GM12878 (cell line): ENCODE data around the gene EDN3. TPM values are rescaled to one million over a fixed set of nuclear protein-coding genes. Genes with fewer than 3 reads are reported as not detected.

Experiments used
- ATAC-seq: fragments of 200-7000 bp; cut with Tn5 transposase; 3 replicates; pipeline ENCODE4 v1.9.1; 2020; ENCODE audit warnings: mild to moderate bottlenecking, moderate library complexity
- BruUV-seq: library from RNA; stranded (reverse); fragments of 400-500 nt; replicated peaks from 2 replicates; lab custom pipeline; 2021; lab: Mats Ljungman, UMichigan
- CTCF ChIA-PET: fragments of 300-600 bp; sonication (Branson Sonifier 250); formaldehyde crosslinking; extraction: SDS; loops from one replicate; lab custom pipeline; 2021; ENCODE audit warnings: inconsistent platforms; lab: Yijun Ruan, JAX
- POLR2A ChIA-PET: fragments of 350-600 bp; formaldehyde crosslinking; extraction: SDS; loops from one replicate; lab custom pipeline; 2021; ENCODE audit warnings: inconsistent platforms; lab: Charles Lee
- RAD21 ChIA-PET: fragments of 300-600 bp; sonication (Branson Sonifier 250); formaldehyde crosslinking; loops from one replicate; lab custom pipeline; 2023; ENCODE audit warnings: antibody characterized with exemption; ENCODE audit not compliant: unreplicated experiment; lab: Charles Lee
- SMC1A ChIA-PET: fragments of 300-600 bp; sonication (Branson Sonifier 250); formaldehyde crosslinking; loops from one replicate; lab custom pipeline; 2023; ENCODE audit not compliant: unreplicated experiment, uncharacterized antibody; lab: Charles Lee
- DNase-seq: peaks from one replicate; pipeline ENCODE4 v3.0.0-alpha.2; 2011; ENCODE audit warnings: low read depth, low spot score
- FAIRE-seq: peaks from 3 replicates; lab custom pipeline; 2011; peaks lifted over from hg19 to GRCh38; lab: Jason Lieb, UNC
- H2AFZ ChIP-seq: 2 replicates; pipeline ENCODE4 v1.6.0; 2011; ENCODE audit warnings: low read depth, low read length, control low read depth; ENCODE audit not compliant: control insufficient read depth
- H3K27ac ChIP-seq: 2 replicates; pipeline ENCODE4 v1.5.1; 2011; ENCODE audit warnings: control low read depth; ENCODE audit not compliant: control insufficient read depth, insufficient read depth
- H3K27me3 ChIP-seq, 2 experiments: replicated peaks in 1 of 2; 2 replicates each; pipeline versions ENCODE4 v1.6.0 to v1.6.1; 2011; ENCODE audit warnings: low read length in 1 of 2; ENCODE audit not compliant: control insufficient read depth in 2 of 2, insufficient read depth in 2 of 2
- H3K36me3 ChIP-seq, 2 experiments: 2 replicates each; pipeline ENCODE4 v1.5.1; 2011; ENCODE audit warnings: low read length in 1 of 2; ENCODE audit not compliant: control insufficient read depth in 2 of 2, insufficient read depth in 2 of 2
- H3K4me1 ChIP-seq: 2 replicates; pipeline ENCODE4 v1.6.1; 2011; ENCODE audit warnings: mild to moderate bottlenecking, low read length, moderate library complexity, mixed read lengths; ENCODE audit not compliant: control insufficient read depth, insufficient read depth
- H3K4me2 ChIP-seq: 2 replicates; pipeline ENCODE4 v1.6.0; 2011; ENCODE audit warnings: control low read depth; ENCODE audit not compliant: control insufficient read depth, insufficient read depth
- H3K4me3 ChIP-seq: fragments of 200-600 bp; sonication (generic); 2 replicates; pipeline ENCODE4 v1.5.1; 2016
- H3K79me2 ChIP-seq: 2 replicates; pipeline ENCODE4 v1.6.0; 2011; ENCODE audit warnings: low read length; ENCODE audit not compliant: control insufficient read depth, insufficient read depth
- H3K9ac ChIP-seq: 2 replicates; pipeline ENCODE4 v1.8.0; 2011; ENCODE audit warnings: low read length, control low read depth, mixed read lengths; ENCODE audit not compliant: control insufficient read depth, insufficient read depth
- H3K9me3 ChIP-seq: replicated peaks from 3 replicates; pipeline ENCODE4 v1.5.1; 2011; ENCODE audit warnings: mild to moderate bottlenecking, low read length; ENCODE audit not compliant: control insufficient read depth, insufficient read depth
- H4K20me1 ChIP-seq: 2 replicates; pipeline ENCODE4 v1.6.0; 2011; ENCODE audit not compliant: control insufficient read depth, insufficient read depth
- CHD4 ChIP-seq: fragments of 200-600 bp; sonication (generic); IDR thresholded peaks from 2 replicates; pipeline ENCODE4 v1.6.1; 2016; ENCODE audit warnings: mild to moderate bottlenecking
- EP300 ChIP-seq, 2 experiments: fragments of 150-350 bp in 1 of 2; IDR thresholded peaks; 2 replicates each; pipeline ENCODE4 v1.6.1; 2011 to 2012; ENCODE audit warnings: low read depth in 2 of 2, low read length in 2 of 2, borderline replicate concordance in 1 of 2, improper control_type of control experiment in 1 of 2, inconsistent platforms in 1 of 2; ENCODE audit not compliant: control insufficient read depth in 1 of 2
- EZH2 ChIP-seq: IDR thresholded peaks from 2 replicates; pipeline ENCODE4 v1.6.1; 2012; ENCODE audit warnings: low read depth, mild to moderate bottlenecking, control low read depth, inconsistent platforms, low read length, borderline replicate concordance; ENCODE audit not compliant: control insufficient read depth
- HCFC1 ChIP-seq: fragments of 150-350 bp; IDR thresholded peaks from 2 replicates; pipeline ENCODE4 v1.6.1; 2014; ENCODE audit warnings: low read length
- KAT2A ChIP-seq: conservative IDR thresholded peaks from 2 replicates; pipeline ENCODE4 v1.6.1; 2011; ENCODE audit warnings: low read depth, low read length; ENCODE audit not compliant: control insufficient read depth
- NBN ChIP-seq: fragments of 450-650 bp; IDR thresholded peaks from 2 replicates; pipeline ENCODE4 v1.6.1; 2016
- NFYB ChIP-seq: IDR thresholded peaks from 2 replicates; pipeline ENCODE4 v1.6.1; 2011; ENCODE audit warnings: low read depth, mild to moderate bottlenecking, low read length, improper control_type of control experiment, moderate library complexity; ENCODE audit not compliant: insufficient read depth
- PML ChIP-seq: IDR thresholded peaks from 2 replicates; pipeline ENCODE4 v1.6.1; 2012; ENCODE audit warnings: low read length, inconsistent platforms
- POLR2AphosphoS5 ChIP-seq: IDR thresholded peaks from 2 replicates; pipeline ENCODE4 v1.6.1; 2011; ENCODE audit warnings: mild to moderate bottlenecking, low read length, inconsistent platforms
- RAD21 ChIP-seq: IDR thresholded peaks from 2 replicates; pipeline ENCODE4 v1.6.1; 2011; ENCODE audit warnings: mild to moderate bottlenecking, low read depth, low read length, moderate library complexity; ENCODE audit not compliant: insufficient read depth
- RFX5 ChIP-seq: IDR thresholded peaks from 2 replicates; pipeline ENCODE4 v1.6.1; 2011; ENCODE audit warnings: low read depth, low read length, improper control_type of control experiment
- SIX5 ChIP-seq: IDR thresholded peaks from 2 replicates; pipeline ENCODE4 v1.6.1; 2011; ENCODE audit warnings: mild to moderate bottlenecking, low read depth, low read length, moderate library complexity; ENCODE audit not compliant: severe bottlenecking
- STAT3 ChIP-seq: IDR thresholded peaks from 2 replicates; pipeline ENCODE4 v1.6.1; 2011; ENCODE audit warnings: low read depth, low read length, improper control_type of control experiment
- ZBED1 ChIP-seq: IDR thresholded peaks from 2 replicates; pipeline ENCODE4 v1.6.1; 2016; ENCODE audit warnings: borderline replicate concordance
- WGBS: methylation state at CpG from one replicate; pipeline ENCODE4 v1.1.6; 2016; ENCODE audit warnings: low lambda C conversion rate; ENCODE audit not compliant: insufficient replicate concordance, insufficient coverage; ENCODE audit errors: missing lambda C conversion rate; 5-methylcytosine and 5-hydroxymethylcytosine counted together
- in situ Hi-C: fragments of 300-500 bp; cut with MboI; formaldehyde crosslinking; loops from 9 replicates; pipeline ENCODE4 v1.14.3; 2018; ENCODE audit warnings: mixed read lengths
- intact Hi-C: fragments of 100-400 bp; cut with micrococcal nuclease; formaldehyde crosslinking; loops from one replicate; pipeline ENCODE4 v1.14.2; 2022; ENCODE audit not compliant: unreplicated experiment
- polyA plus RNA-seq, 11 experiments: library from polyadenylated mRNA; depleted of rRNA in 4 of 11; unstranded in 6 of 11; stranded (reverse) in 5 of 11; fragments of >200 nt; fragmentation: Nextera tagmentation in 4 of 11; fragmentation: Illumina TruSeq in 1 of 11; extraction: Ambion mirVana in 4 of 11; extraction: Trizol in 1 of 11; gene quantifications; 1 replicate in 1 of 11; 2 replicates in 10 of 11; pipeline versions ENCODE4 v1.2.1 to v1.2.3, GENCODE V29; 2011 to 2016; ENCODE audit warnings: inconsistent platforms in 2 of 11, missing spikeins in 2 of 11, low read depth in 1 of 11
- total RNA-seq, 4 experiments: library from RNA; depleted of rRNA in 3 of 4; stranded (reverse); fragments of >200 nt in 3 of 4; fragmentation: Illumina TruSeq in 1 of 4; extraction: Trizol in 1 of 4; gene quantifications; 2 replicates each; pipeline versions ENCODE4 v1.2.1 to v1.2.3, GENCODE V29; 2013 to 2021
- TF ChIP-seq, protein P1 (sequence below): fragments of 150-350 bp; IDR thresholded peaks from 2 replicates; pipeline ENCODE4 v1.6.1; 2014; ENCODE audit warnings: mild to moderate bottlenecking, low read depth, low read length
- TF ChIP-seq, protein P2 (sequence below): IDR thresholded peaks from 2 replicates; pipeline ENCODE4 v1.6.1; 2012; ENCODE audit warnings: low read depth, low read length, improper control_type of control experiment

EDN3 gene
- total and polyA plus RNA-seq, 10 of the 15 experiments (the other 5 are each of a cell fraction or from before 2014, with no cell fraction given) = not detected

- ChIA-PET POLR2A (no interaction called here), RAD21 (no interaction called here), SMC1A (no interaction called here)
- in situ Hi-C loops = no loop called here
- Histone ChIP-seq H3K27me3 (peaks cover 3 to 5% of the 10 kb centered on the region in 2 experiments; a peak in 3 of 4 replicates), H2AFZ (no peak overlapping the region), H3K4me2 (no peak overlapping the region), H3K4me1 (no peaks in the 10 kb centered on the region), H3K4me3 (no peak overlapping the region), H3K79me2 (no peaks in the 10 kb centered on the region), H3K27ac (no peak overlapping the region)
- TF ChIP-seq POLR2AphosphoS5 = no peak
- TF ChIP-seq, protein P1, sequence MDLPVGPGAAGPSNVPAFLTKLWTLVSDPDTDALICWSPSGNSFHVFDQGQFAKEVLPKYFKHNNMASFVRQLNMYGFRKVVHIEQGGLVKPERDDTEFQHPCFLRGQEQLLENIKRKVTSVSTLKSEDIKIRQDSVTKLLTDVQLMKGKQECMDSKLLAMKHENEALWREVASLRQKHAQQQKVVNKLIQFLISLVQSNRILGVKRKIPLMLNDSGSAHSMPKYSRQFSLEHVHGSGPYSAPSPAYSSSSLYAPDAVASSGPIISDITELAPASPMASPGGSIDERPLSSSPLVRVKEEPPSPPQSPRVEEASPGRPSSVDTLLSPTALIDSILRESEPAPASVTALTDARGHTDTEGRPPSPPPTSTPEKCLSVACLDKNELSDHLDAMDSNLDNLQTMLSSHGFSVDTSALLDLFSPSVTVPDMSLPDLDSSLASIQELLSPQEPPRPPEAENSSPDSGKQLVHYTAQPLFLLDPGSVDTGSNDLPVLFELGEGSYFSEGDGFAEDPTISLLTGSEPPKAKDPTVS = no peak
- no peak for TF ChIP-seq STAT3
- TF ChIP-seq, all 136 proteins: peak for 0
- H4K20me1 ChIP-seq = no peaks in the 10 kb centered on the region
- no peak for DNase-seq
- intact Hi-C loops = no loop called here
- H3K9me3 ChIP-seq = no peaks in the 10 kb centered on the region
- no peaks in the 10 kb centered on the region for H3K36me3 ChIP-seq
- CTCF ChIA-PET = no interaction called here
- no peak overlapping the region for H3K9ac ChIP-seq
- no peak for ATAC-seq
- WGBS = 15% methylated on average over 7 of the region's 7 CpGs
- BruUV-seq = no TSS peak
- no peak for FAIRE-seq
These were observed 5.7 kb downstream of the EDN3 start for GRCh38 chr20:59305908-59306655.

- Histone ChIP-seq H3K4me1 (no peaks in the 10 kb centered on the region), H3K27ac (no peak overlapping the region), H3K36me3 (no peaks in the 10 kb centered on the region), H3K9me3 (no peaks in the 10 kb centered on the region), H3K79me2 (no peaks in the 10 kb centered on the region), H3K4me3 (no peak overlapping the region), H4K20me1 (no peaks in the 10 kb centered on the region), H2AFZ (no peak overlapping the region), H3K27me3 (peaks cover 3% of the 10 kb centered on the region in 2 experiments; a peak in 3 of 4 replicates), H3K9ac (no peak overlapping the region), H3K4me2 (no peak overlapping the region)
- no TSS peak for BruUV-seq
- in situ Hi-C loops = no loop called here
- RAD21 ChIA-PET = no interaction called here
- POLR2A ChIA-PET = no interaction called here
- DNase-seq = no peak
- CTCF ChIA-PET = no interaction called here
- ATAC-seq = no peak
- FAIRE-seq = no peak
- SMC1A ChIA-PET = no interaction called here
- 17% methylated on average over 3 of the region's 3 CpGs for WGBS
- intact Hi-C loops = no loop called here
- TF ChIP-seq KAT2A (no peak), ZBED1 (no peak), RAD21 (no peak), SIX5 (no peak), NBN (no peak), CHD4 (no peak), EP300 (IDR thresholded peaks at IDR 0.05; ENCODE audit: borderline replicate concordance in 1 of 2, control insufficient read depth in 1 of 2, low read depth in 2 of 2, low read length in 2 of 2) (no peak), RFX5 (no peak), EZH2 (no peak), PML (no peak), HCFC1 (no peak), NFYB (no peak)
- TF ChIP-seq, protein P2, sequence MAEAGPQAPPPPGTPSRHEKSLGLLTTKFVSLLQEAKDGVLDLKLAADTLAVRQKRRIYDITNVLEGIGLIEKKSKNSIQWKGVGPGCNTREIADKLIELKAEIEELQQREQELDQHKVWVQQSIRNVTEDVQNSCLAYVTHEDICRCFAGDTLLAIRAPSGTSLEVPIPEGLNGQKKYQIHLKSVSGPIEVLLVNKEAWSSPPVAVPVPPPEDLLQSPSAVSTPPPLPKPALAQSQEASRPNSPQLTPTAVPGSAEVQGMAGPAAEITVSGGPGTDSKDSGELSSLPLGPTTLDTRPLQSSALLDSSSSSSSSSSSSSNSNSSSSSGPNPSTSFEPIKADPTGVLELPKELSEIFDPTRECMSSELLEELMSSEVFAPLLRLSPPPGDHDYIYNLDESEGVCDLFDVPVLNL = no peak
These were observed 6.9 kb downstream of the EDN3 start for GRCh38 chr20:59307270-59307669.
